Uterus (tissue), 2 donors: ENCODE measurements around the gene SEC14L5.

Experiments used
- POLR2A ChIP-seq, 2 donors: fragments of 450-650 bp; IDR thresholded peaks; one replicate each; pipeline ENCODE4 v1.6.1; 2016; ENCODE audit warnings: antibody characterized with exemption in 2 of 2, mild to moderate bottlenecking in 1 of 2, moderate library complexity in 1 of 2
- TF ChIP-seq, protein P1 (sequence below), 4 experiments: fragments of 200-600 bp in 2 of 4; fragments of 450-650 bp in 2 of 4; sonication (generic) in 2 of 4; IDR thresholded peaks; one replicate each; pipeline ENCODE4 v1.5.1; 2016 to 2019; ENCODE audit warnings: antibody characterized with exemption in 4 of 4, mild to moderate bottlenecking in 2 of 4, moderate library complexity in 1 of 4

- TF ChIP-seq POLR2A (IDR thresholded peaks at IDR 0.05): no peak
- TF ChIP-seq, protein P1, sequence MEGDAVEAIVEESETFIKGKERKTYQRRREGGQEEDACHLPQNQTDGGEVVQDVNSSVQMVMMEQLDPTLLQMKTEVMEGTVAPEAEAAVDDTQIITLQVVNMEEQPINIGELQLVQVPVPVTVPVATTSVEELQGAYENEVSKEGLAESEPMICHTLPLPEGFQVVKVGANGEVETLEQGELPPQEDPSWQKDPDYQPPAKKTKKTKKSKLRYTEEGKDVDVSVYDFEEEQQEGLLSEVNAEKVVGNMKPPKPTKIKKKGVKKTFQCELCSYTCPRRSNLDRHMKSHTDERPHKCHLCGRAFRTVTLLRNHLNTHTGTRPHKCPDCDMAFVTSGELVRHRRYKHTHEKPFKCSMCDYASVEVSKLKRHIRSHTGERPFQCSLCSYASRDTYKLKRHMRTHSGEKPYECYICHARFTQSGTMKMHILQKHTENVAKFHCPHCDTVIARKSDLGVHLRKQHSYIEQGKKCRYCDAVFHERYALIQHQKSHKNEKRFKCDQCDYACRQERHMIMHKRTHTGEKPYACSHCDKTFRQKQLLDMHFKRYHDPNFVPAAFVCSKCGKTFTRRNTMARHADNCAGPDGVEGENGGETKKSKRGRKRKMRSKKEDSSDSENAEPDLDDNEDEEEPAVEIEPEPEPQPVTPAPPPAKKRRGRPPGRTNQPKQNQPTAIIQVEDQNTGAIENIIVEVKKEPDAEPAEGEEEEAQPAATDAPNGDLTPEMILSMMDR (IDR thresholded peaks at IDR 0.05): no peak
Observed at GRCh38 chr16:5025171-5025632, 67.1 kb downstream of the SEC14L5 start.
